Measurements from ENCODE around the gene ADCY7.

- TF ChIP-seq CTCF (IDR thresholded peaks at IDR 0.05) (no peak), POLR2A (IDR thresholded peaks at IDR 0.05) (no peak)
These were observed 4.3 kb downstream of the ADCY7 start for GRCh38 chr16:50270510-50271147.
